Keratinocyte (primary cell): ENCODE measurements around the gene TMED6.

Experiments
- EZH2 ChIP-seq: IDR thresholded peaks from one replicate; pipeline ENCODE4 v1.6.1; 2012; ENCODE audit warnings: inconsistent platforms, mild to moderate bottlenecking, low read length, moderate library complexity
- TF ChIP-seq, protein P1 (sequence below), 3 experiments: IDR thresholded peaks in 1 of 3; conservative IDR thresholded peaks in 1 of 3; optimal IDR thresholded peaks in 1 of 3; 2 replicates in 2 of 3; 3 replicates in 1 of 3; pipeline versions ENCODE3 to v1.5.1; 2011; ENCODE audit warnings: low read length in 3 of 3, mild to moderate bottlenecking in 3 of 3, moderate library complexity in 2 of 3, control low read depth in 1 of 3, inconsistent platforms in 1 of 3; ENCODE audit not compliant: insufficient read depth in 2 of 3; ENCODE audit errors: extremely low read depth in 1 of 3

- TF ChIP-seq, protein P1, sequence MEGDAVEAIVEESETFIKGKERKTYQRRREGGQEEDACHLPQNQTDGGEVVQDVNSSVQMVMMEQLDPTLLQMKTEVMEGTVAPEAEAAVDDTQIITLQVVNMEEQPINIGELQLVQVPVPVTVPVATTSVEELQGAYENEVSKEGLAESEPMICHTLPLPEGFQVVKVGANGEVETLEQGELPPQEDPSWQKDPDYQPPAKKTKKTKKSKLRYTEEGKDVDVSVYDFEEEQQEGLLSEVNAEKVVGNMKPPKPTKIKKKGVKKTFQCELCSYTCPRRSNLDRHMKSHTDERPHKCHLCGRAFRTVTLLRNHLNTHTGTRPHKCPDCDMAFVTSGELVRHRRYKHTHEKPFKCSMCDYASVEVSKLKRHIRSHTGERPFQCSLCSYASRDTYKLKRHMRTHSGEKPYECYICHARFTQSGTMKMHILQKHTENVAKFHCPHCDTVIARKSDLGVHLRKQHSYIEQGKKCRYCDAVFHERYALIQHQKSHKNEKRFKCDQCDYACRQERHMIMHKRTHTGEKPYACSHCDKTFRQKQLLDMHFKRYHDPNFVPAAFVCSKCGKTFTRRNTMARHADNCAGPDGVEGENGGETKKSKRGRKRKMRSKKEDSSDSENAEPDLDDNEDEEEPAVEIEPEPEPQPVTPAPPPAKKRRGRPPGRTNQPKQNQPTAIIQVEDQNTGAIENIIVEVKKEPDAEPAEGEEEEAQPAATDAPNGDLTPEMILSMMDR (optimal IDR thresholded peaks at IDR 0.05 in 1 of 3, IDR thresholded peaks at IDR 0.05 in 1 of 3, conservative IDR thresholded peaks at IDR 0.05 in 1 of 3; ENCODE audit: extremely low read depth in 1 of 3, insufficient read depth in 2 of 3, low read length in 3 of 3) = no peak
- TF ChIP-seq EZH2 = no peak
These were observed 44.2 kb upstream of the TMED6 start for GRCh38 chr16:69395859-69396186.
